Activated T-cell treated with anti-CD3 and anti-CD28 coated beads, Interleukin-2, amount 50 U/mL, for 72 hours (primary cell): ENCODE measurements around the gene TMEM151B. TPM values are rescaled to one million over a fixed set of nuclear protein-coding genes. Genes with fewer than 3 reads are reported as not detected.

Experiments used
- ATAC-seq, 2 donors: fragments of 150-1000 bp; cut with Tn5 transposase; replicated peaks in 1 of 2; 2 replicates each; pipeline ENCODE4 v1.10.0; 2021; ENCODE audit warnings: moderate library complexity in 2 of 2, mild to moderate bottlenecking in 1 of 2
- DNase-seq, 2 donors: peaks; one replicate each; pipeline ENCODE4 v3.0.0; 2021 to 2022; ENCODE audit warnings: mixed read lengths in 1 of 2
- H3K27ac Mint-ChIP-seq: one replicate; pipeline ENCODE4 v1.8.0; 2022; ENCODE audit warnings: mild to moderate bottlenecking, moderate library complexity, mixed read lengths
- H3K27me3 Mint-ChIP-seq: one replicate; pipeline ENCODE4 v1.8.0; 2022; ENCODE audit warnings: low read depth, mixed read lengths
- H3K36me3 Mint-ChIP-seq, 2 donors: one replicate each; pipeline ENCODE4 v1.8.0; 2022; ENCODE audit warnings: mixed read lengths in 2 of 2, mild to moderate bottlenecking in 1 of 2; ENCODE audit not compliant: insufficient read depth in 2 of 2
- H3K4me1 Mint-ChIP-seq: one replicate; pipeline ENCODE4 v1.8.0; 2022; ENCODE audit warnings: low read depth, mixed read lengths
- H3K4me3 Mint-ChIP-seq, 2 donors: one replicate each; pipeline ENCODE4 v1.8.0; 2022; ENCODE audit warnings: mild to moderate bottlenecking in 2 of 2, mixed read lengths in 2 of 2, moderate library complexity in 2 of 2
- H3K9me3 Mint-ChIP-seq, 2 donors: one replicate each; pipeline ENCODE4 v1.8.0; 2022; ENCODE audit warnings: mixed read lengths in 2 of 2
- total RNA-seq, 2 donors: library from RNA; stranded (reverse); gene quantifications; one replicate each; pipeline ENCODE4 v1.2.3, GENCODE V29; 2022

Gene TMEM151B
- total RNA-seq, 2 donors from 2014 or later: 0.25 TPM; not detected in 1

- ATAC-seq (no peak), DNase-seq (no peak)
- Mint-ChIP-seq H3K9me3 (no peaks in the 10 kb centered on the region), H3K27me3 (no peaks in the 10 kb centered on the region), H3K4me3 (peak overlapping the region; percentile 77 to 82), H3K4me1 (peaks cover 64% of the 10 kb centered on the region), H3K36me3 (peaks cover 15 to 18% of the 10 kb centered on the region in 2 donors), H3K27ac (peak overlapping the region; percentile 93)
These were observed 12.4 kb upstream of the TMEM151B start for GRCh38 chr6:44257753-44258324.

GRCh38 chr6:44258325-44258863 lies 11.9 kb upstream of the TMEM151B start:
- peak overlapping the region; percentile 87 for H3K27ac Mint-ChIP-seq
- no peaks in the 10 kb centered on the region for H3K27me3 Mint-ChIP-seq
- no peaks in the 10 kb centered on the region for H3K9me3 Mint-ChIP-seq
- peaks cover 9 to 14% of the 10 kb centered on the region in 2 donors for H3K36me3 Mint-ChIP-seq
- H3K4me1 Mint-ChIP-seq: peaks cover 64% of the 10 kb centered on the region
- DNase-seq (no peak), ATAC-seq (no peak)
- H3K4me3 Mint-ChIP-seq: peak overlapping the region; percentile 77 to 82

- DNase-seq (no peak), ATAC-seq (no peak)
- H3K4me3 Mint-ChIP-seq: peak overlapping the region; percentile 77 to 82
- H3K4me1 Mint-ChIP-seq: peaks cover 64% of the 10 kb centered on the region
- no peaks in the 10 kb centered on the region for H3K9me3 Mint-ChIP-seq
- H3K27ac Mint-ChIP-seq: peak overlapping the region; percentile 87
- H3K36me3 Mint-ChIP-seq: peaks cover 5 to 13% of the 10 kb centered on the region in 2 donors
- H3K27me3 Mint-ChIP-seq: no peaks in the 10 kb centered on the region
These were observed 11.3 kb upstream of the TMEM151B start for GRCh38 chr6:44258921-44259320.

GRCh38 chr6:44260011-44260410 lies 10.2 kb upstream of the TMEM151B start:
- Mint-ChIP-seq H3K4me1 (peaks cover 67% of the 10 kb centered on the region), H3K36me3 (peaks cover 11 to 20% of the 10 kb centered on the region in 2 donors), H3K27ac (no peak overlapping the region), H3K4me3 (no peak overlapping the region), H3K9me3 (no peaks in the 10 kb centered on the region), H3K27me3 (no peaks in the 10 kb centered on the region)
- ATAC-seq (no peak), DNase-seq (no peak)

GRCh38 chr6:44260451-44261297 lies 9.6 kb upstream of the TMEM151B start:
- peaks cover 11 to 22% of the 10 kb centered on the region in 2 donors for H3K36me3 Mint-ChIP-seq
- H3K4me1 Mint-ChIP-seq: peaks cover 61% of the 10 kb centered on the region
- no peak for DNase-seq
- H3K4me3 Mint-ChIP-seq: peak overlapping the region in 1 of 2 donors; percentile 20
- H3K27ac Mint-ChIP-seq: peak overlapping the region; percentile 79
- no peak for ATAC-seq
- H3K27me3 Mint-ChIP-seq: no peaks in the 10 kb centered on the region
- H3K9me3 Mint-ChIP-seq: no peaks in the 10 kb centered on the region

GRCh38 chr6:44261581-44261980 lies 8.7 kb upstream of the TMEM151B start:
- Mint-ChIP-seq H3K4me1 (peaks cover 61% of the 10 kb centered on the region), H3K36me3 (peaks cover 11 to 22% of the 10 kb centered on the region in 2 donors), H3K4me3 (no peak overlapping the region), H3K9me3 (no peaks in the 10 kb centered on the region), H3K27ac (peak overlapping the region; percentile 43), H3K27me3 (no peaks in the 10 kb centered on the region)
- ATAC-seq (no peak), DNase-seq (no peak)

- Mint-ChIP-seq H3K27me3 (peaks cover 11% of the 10 kb centered on the region), H3K36me3 (peaks cover 11 to 21% of the 10 kb centered on the region in 2 donors), H3K4me3 (peak overlapping the region; percentile 99), H3K4me1 (peaks cover 68% of the 10 kb centered on the region), H3K27ac (peak overlapping the region; percentile 98), H3K9me3 (no peaks in the 10 kb centered on the region)
- no peak for ATAC-seq
- no peak for DNase-seq
These were observed 7.5 kb upstream of the TMEM151B start for GRCh38 chr6:44262467-44263353.

GRCh38 chr6:44263354-44264100 lies 6.7 kb upstream of the TMEM151B start:
- no peaks in the 10 kb centered on the region for H3K9me3 Mint-ChIP-seq
- peaks cover 19% of the 10 kb centered on the region for H3K27me3 Mint-ChIP-seq
- peak overlapping the region; percentile 98 for H3K27ac Mint-ChIP-seq
- peaks cover 11 to 17% of the 10 kb centered on the region in 2 donors for H3K36me3 Mint-ChIP-seq
- ATAC-seq (peak in 1 of 2 donors; percentile 21), DNase-seq (no peak)
- peaks cover 63% of the 10 kb centered on the region for H3K4me1 Mint-ChIP-seq
- peak overlapping the region; percentile 99 for H3K4me3 Mint-ChIP-seq

GRCh38 chr6:44264154-44265006 lies 5.9 kb upstream of the TMEM151B start:
- Mint-ChIP-seq H3K9me3 (no peaks in the 10 kb centered on the region), H3K27ac (peak overlapping the region; percentile 98), H3K27me3 (peaks cover 28% of the 10 kb centered on the region), H3K4me3 (peak overlapping the region; percentile 99), H3K36me3 (peaks cover 11 to 17% of the 10 kb centered on the region in 2 donors), H3K4me1 (peaks cover 68% of the 10 kb centered on the region)
- DNase-seq (peak; percentile 55), ATAC-seq (peak; percentile 24 to 34)

- peaks cover 76% of the 10 kb centered on the region for H3K4me1 Mint-ChIP-seq
- ATAC-seq: peak; percentile 45 to 67
- H3K27ac Mint-ChIP-seq: peak within 1 kb of the TSS; percentile 98
- DNase-seq: peak; percentile 96 to 97
- peaks cover 35% of the 10 kb centered on the region for H3K27me3 Mint-ChIP-seq
- no peaks in the 10 kb centered on the region for H3K9me3 Mint-ChIP-seq
- peaks cover 11 to 17% of the 10 kb centered on the region in 2 donors for H3K36me3 Mint-ChIP-seq
- peak within 1 kb of the TSS; percentile 99 for H3K4me3 Mint-ChIP-seq
These were observed 5.1 kb upstream of the TMEM151B start, which contains the start of gene NFKBIE for GRCh38 chr6:44265007-44265721. NFKBIE (minus strand) TSS chr6:44265551; CDS start chr6:44265346, 205 bp downstream.

- DNase-seq (no peak), ATAC-seq (peak in 1 of 2 donors; percentile 58)
- H3K36me3 Mint-ChIP-seq: peaks cover 10 to 15% of the 10 kb centered on the region in 2 donors
- peaks cover 36% of the 10 kb centered on the region for H3K27me3 Mint-ChIP-seq
- peaks cover 75% of the 10 kb centered on the region for H3K4me1 Mint-ChIP-seq
- H3K4me3 Mint-ChIP-seq: peak overlapping the region; percentile 99
- H3K9me3 Mint-ChIP-seq: no peaks in the 10 kb centered on the region
- peak overlapping the region; percentile 7 for H3K27ac Mint-ChIP-seq
These were observed 4.5 kb upstream of the TMEM151B start for GRCh38 chr6:44265722-44266233.
